Skeletal muscle tissue (tissue), 4 donors: Measurements from ENCODE around the gene CD47. TPM values are rescaled to one million over a fixed set of nuclear protein-coding genes. Genes with fewer than 3 reads are reported as not detected.

Experiments
- H3K27ac ChIP-seq: one replicate; pipeline ENCODE4 v1.7.0; 2013; ENCODE audit warnings: mild to moderate bottlenecking, low read depth, low read length, inconsistent platforms
- H3K27me3 ChIP-seq, 3 donors: one replicate each; pipeline ENCODE4 v1.7.0; 2013; ENCODE audit warnings: low read length in 3 of 3; ENCODE audit not compliant: control insufficient read depth in 3 of 3, insufficient read depth in 3 of 3
- H3K36me3 ChIP-seq, 3 donors: one replicate each; pipeline ENCODE4 v1.7.0; 2013; ENCODE audit warnings: low read length in 3 of 3; ENCODE audit not compliant: control insufficient read depth in 3 of 3, insufficient read depth in 3 of 3
- H3K4me1 ChIP-seq, 3 donors: one replicate each; pipeline ENCODE4 v1.7.0; 2013; ENCODE audit warnings: low read length in 3 of 3, mild to moderate bottlenecking in 3 of 3; ENCODE audit not compliant: control insufficient read depth in 3 of 3, insufficient read depth in 3 of 3
- H3K4me3 ChIP-seq, 3 donors: one replicate each; pipeline ENCODE4 v1.7.0; 2013; ENCODE audit warnings: low read length in 3 of 3
- H3K9ac ChIP-seq, 3 donors: one replicate each; pipeline ENCODE4 v1.7.0; 2013; ENCODE audit warnings: low read length in 3 of 3, mild to moderate bottlenecking in 3 of 3, moderate library complexity in 2 of 3, low read depth in 1 of 3
- H3K9me3 ChIP-seq, 3 donors: one replicate each; pipeline ENCODE4 v1.7.0; 2013; ENCODE audit warnings: low read length in 3 of 3; ENCODE audit not compliant: control insufficient read depth in 3 of 3
- total RNA-seq: library from RNA; depleted of rRNA; stranded (reverse); fragments of >200 nt; gene quantifications from one replicate; pipeline ENCODE4 v1.2.3, GENCODE V29; 2014
- donor health status: Osteomylitis.

Gene CD47
- total RNA-seq, 1 donor from 2014 or later: 52.7 TPM

DNA sequence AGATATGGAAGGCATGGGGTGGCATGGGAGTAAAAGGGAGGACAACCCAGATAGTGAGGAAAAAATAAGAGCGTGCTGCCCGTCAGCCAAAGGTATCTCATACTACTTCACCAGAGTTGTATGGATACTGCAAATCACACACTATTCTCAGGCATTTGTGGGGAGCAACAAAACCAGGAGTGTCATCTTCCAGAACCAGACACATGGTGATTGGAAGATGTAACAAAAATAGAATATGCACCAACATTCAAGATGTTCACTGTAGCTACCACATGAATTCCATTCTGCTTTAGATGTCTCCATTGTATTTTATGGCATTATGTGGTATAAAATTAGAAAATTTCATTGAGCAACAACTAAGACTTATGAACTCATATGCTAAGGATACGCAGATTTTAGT lies 34.9 kb downstream of the CD47 start:
- no peaks in the 10 kb centered on the region for H3K9me3 ChIP-seq
- H3K4me3 ChIP-seq: no peak overlapping the region
- no peak overlapping the region for H3K9ac ChIP-seq
- H3K4me1 ChIP-seq: no peaks in the 10 kb centered on the region
- H3K27me3 ChIP-seq: no peaks in the 10 kb centered on the region
- H3K27ac ChIP-seq: no peak overlapping the region
- peaks cover 4 to 27% (median 14%) of the 10 kb centered on the region in 3 donors for H3K36me3 ChIP-seq

GRCh38 chr3:108054935-108055334 lies 35.9 kb downstream of the CD47 start:
- Histone ChIP-seq H3K9ac (no peak overlapping the region), H3K9me3 (no peaks in the 10 kb centered on the region), H3K36me3 (peaks cover 0 to 22% (median 9%) of the 10 kb centered on the region in 3 donors), H3K27me3 (no peaks in the 10 kb centered on the region), H3K4me3 (no peak overlapping the region), H3K27ac (no peak overlapping the region), H3K4me1 (no peaks in the 10 kb centered on the region)

- H3K27ac ChIP-seq: no peak overlapping the region
These were observed 37.3 kb downstream of the CD47 start for GRCh38 chr3:108053483-108053882.

GRCh38 chr3:108053067-108053466 lies 37.8 kb downstream of the CD47 start:
- Histone ChIP-seq H3K9ac (no peak overlapping the region), H3K4me3 (no peak overlapping the region), H3K9me3 (no peaks in the 10 kb centered on the region), H3K36me3 (peaks cover 0 to 16% (median 3%) of the 10 kb centered on the region in 3 donors), H3K27me3 (no peaks in the 10 kb centered on the region), H3K27ac (no peak overlapping the region), H3K4me1 (no peaks in the 10 kb centered on the region)

More at GRCh38 chr3:108053483-108053882, 37.3 kb downstream of the CD47 start:
- Histone ChIP-seq H3K9ac (no peak overlapping the region), H3K9me3 (no peaks in the 10 kb centered on the region), H3K4me3 (no peak overlapping the region), H3K4me1 (no peaks in the 10 kb centered on the region), H3K36me3 (peaks cover 0 to 21% (median 7%) of the 10 kb centered on the region in 3 donors), H3K27me3 (no peaks in the 10 kb centered on the region)

DNA sequence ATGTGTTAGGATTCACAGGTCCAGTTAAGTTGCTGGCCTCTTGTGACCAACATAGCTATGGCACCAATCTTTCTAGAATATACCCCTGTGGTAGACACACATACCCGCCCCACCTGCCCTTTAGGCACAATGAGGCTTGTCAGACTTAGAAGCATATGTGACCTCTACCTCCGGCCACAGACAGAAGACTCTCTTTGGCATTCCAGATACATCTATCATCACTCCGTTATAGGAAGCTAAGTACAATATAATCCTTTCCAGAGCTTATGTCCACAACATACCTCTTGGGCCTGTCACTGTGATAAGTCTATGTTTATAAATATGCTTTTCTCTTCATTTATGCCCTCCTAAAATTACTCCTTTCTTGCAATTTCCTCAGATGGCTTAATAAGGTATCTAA lies 39.8 kb downstream of the CD47 start:
- Histone ChIP-seq H3K36me3 (peaks cover 0 to 23% (median 0%) of the 10 kb centered on the region in 3 donors), H3K27me3 (no peaks in the 10 kb centered on the region), H3K9ac (no peak overlapping the region), H3K4me3 (no peak overlapping the region), H3K27ac (no peak overlapping the region), H3K9me3 (no peaks in the 10 kb centered on the region), H3K4me1 (no peaks in the 10 kb centered on the region)

DNA sequence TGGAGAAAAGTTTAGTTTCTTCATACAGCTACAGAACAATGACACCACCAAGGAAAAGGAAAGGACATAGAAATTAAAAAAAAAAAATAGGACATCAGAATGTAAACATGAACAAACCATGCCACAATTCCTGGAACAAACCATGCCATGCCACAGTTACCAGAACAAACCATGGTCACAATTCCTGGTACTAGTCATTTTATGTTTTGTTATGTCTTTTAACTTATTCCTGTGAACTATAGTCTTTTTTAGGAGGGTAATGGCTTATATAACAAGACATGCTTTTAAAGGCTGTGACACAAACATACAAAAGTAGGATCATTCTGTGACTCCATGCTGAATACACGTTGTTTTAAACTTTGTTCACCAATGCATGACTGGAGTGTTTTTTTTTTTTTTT lies 42.8 kb downstream of the CD47 start:
- Histone ChIP-seq H3K4me3 (no peak overlapping the region), H3K9me3 (no peaks in the 10 kb centered on the region), H3K36me3 (peaks cover 0 to 17% (median 0%) of the 10 kb centered on the region in 3 donors), H3K9ac (no peak overlapping the region), H3K27ac (no peak overlapping the region), H3K27me3 (no peaks in the 10 kb centered on the region), H3K4me1 (no peaks in the 10 kb centered on the region)

DNA sequence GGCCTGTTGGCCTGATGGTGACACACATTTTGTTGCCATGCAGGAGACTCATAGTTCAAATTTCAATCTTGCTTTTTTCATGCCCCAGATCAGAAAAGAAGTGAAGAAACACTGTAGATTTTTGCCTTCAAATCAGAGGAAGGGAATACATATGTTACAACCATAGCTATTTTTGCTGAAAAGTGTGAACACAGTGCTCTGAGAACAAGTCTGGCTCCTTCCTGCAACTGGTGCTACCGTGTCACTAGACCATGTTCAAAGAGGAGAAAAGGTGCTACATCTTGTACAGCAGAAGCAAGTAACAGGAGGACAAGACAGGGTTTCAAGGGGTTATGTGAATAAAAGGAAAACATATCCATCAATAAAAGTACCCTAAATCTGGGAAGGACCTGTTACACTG lies 44.6 kb downstream of the CD47 start:
- H3K9me3 ChIP-seq: no peaks in the 10 kb centered on the region
- no peak overlapping the region for H3K27ac ChIP-seq
- H3K4me1 ChIP-seq: no peaks in the 10 kb centered on the region
- no peak overlapping the region for H3K9ac ChIP-seq
- peaks cover 0 to 22% (median 0%) of the 10 kb centered on the region in 3 donors for H3K36me3 ChIP-seq
- no peaks in the 10 kb centered on the region for H3K27me3 ChIP-seq
- no peak overlapping the region for H3K4me3 ChIP-seq

DNA sequence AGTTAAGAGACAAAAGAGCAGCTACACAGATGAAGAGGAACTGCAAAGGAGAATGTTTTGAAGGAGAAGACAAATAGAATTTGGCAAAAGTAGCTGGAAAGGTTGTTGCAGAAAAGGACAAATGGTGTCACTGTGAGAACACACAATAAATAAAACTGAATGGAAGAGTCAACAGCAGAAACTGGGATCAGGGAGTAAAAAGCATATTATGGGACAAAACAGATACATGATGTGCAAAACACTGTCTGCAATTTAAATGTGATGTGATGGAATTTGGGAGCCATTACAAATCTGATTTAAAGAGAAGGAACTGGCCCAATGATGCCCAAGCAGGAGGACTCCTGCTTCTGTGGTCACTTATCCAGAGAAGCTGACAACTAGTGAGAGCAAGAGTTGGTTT lies 46.1 kb downstream of the CD47 start:
- H3K9ac ChIP-seq: no peak overlapping the region
- H3K4me3 ChIP-seq: no peak overlapping the region
- peaks cover 0 to 18% (median 0%) of the 10 kb centered on the region in 3 donors for H3K36me3 ChIP-seq
- no peaks in the 10 kb centered on the region for H3K27me3 ChIP-seq
- no peak overlapping the region for H3K27ac ChIP-seq
- no peaks in the 10 kb centered on the region for H3K4me1 ChIP-seq
- H3K9me3 ChIP-seq: no peaks in the 10 kb centered on the region

- H3K36me3 ChIP-seq: peaks cover 0 to 14% (median 4%) of the 10 kb centered on the region in 3 donors
These were observed 48.5 kb downstream of the CD47 start for GRCh38 chr3:108042300-108042699.

GRCh38 chr3:108041253-108041652 lies 49.6 kb downstream of the CD47 start:
- Histone ChIP-seq H3K27me3 (no peaks in the 10 kb centered on the region), H3K36me3 (peaks cover 0 to 8% (median 4%) of the 10 kb centered on the region in 3 donors), H3K4me1 (no peaks in the 10 kb centered on the region)

More at GRCh38 chr3:108042300-108042699, 48.5 kb downstream of the CD47 start:
- H3K27ac ChIP-seq: no peak overlapping the region
- H3K4me1 ChIP-seq: no peaks in the 10 kb centered on the region
- no peak overlapping the region for H3K4me3 ChIP-seq
- no peaks in the 10 kb centered on the region for H3K9me3 ChIP-seq
- H3K9ac ChIP-seq: no peak overlapping the region
- H3K27me3 ChIP-seq: no peaks in the 10 kb centered on the region

More at GRCh38 chr3:108041253-108041652, 49.6 kb downstream of the CD47 start:
- Histone ChIP-seq H3K27ac (no peak overlapping the region), H3K9me3 (no peaks in the 10 kb centered on the region), H3K9ac (no peak overlapping the region), H3K4me3 (no peak overlapping the region)
